GM18861 (cell line): ENCODE results near the gene ANKMY1.
A peak's percentile ranks its signal among the peaks of the same experiment; 100 is the strongest.
"Not testable (repeated sequence)": the region's sequence is repeated elsewhere in the genome, so short reads cannot be mapped to it uniquely, and the experiment has no call there.

Source experiments
- ATAC-seq: cut with Tn5 transposase; IDR thresholded peaks from one replicate; pipeline ENCODE4 v1.9.1; 2021; ENCODE audit not compliant: unreplicated experiment

Gene ANKMY1

DNA sequence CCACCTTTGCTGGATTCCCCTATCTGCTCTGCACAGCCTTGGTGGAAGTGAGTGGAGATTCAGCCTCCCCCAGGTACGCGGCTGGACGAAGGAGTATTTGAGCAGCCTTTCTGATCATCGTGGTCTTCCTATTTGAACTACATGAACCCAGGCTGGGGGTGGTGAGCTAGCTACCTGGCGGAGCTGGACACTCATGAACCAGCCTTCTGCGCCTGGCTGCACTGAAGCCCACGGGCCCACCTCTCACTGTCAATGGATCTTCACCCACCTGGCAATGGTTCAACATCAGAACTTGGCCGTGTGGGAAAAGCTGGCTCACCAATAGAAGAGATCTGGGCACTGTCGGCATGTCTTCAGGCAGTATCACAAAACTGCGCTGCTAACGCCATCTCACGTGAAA, 35.4 kb downstream of the ANKMY1 start:
- no peak for ATAC-seq

DNA sequence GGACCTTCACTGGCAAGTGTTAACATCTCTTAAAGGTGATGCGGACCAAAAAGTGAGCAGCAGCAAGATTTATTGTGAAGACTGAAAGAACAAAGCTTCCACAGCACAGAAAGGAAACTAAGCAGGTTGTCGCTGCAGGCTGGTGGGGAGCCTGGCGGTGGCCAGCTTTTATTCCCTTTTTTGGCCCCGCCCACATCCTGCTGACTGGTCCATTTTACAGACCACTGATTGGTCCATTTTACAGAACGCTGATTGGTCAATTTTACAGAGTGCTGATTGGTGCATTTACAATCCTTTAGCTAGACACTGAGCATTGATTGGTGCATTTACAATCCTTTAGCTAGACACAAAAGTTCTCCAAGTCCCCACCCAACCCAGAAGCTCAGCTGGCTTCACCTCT, 35.9 kb downstream of the ANKMY1 start:
- ATAC-seq, result not testable (repeated sequence)

DNA sequence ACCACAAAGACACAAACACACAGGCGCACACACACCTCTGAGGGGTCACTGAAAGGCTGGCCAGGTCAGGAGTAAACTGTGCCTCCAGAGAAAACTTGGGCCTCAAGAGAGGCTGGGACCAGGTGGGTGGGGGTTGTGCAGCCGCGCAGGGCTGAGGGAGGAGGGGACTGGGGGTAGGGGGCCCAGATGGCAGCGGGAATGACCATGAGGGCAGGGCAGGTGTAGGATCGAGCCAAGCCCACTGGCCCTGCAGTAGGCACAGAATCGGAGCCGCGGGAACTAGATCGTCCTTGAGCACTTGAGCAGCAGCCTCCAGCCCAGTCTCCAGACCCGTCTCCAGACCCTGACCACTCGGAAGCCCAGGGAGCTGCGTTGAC, 36.8 kb downstream of the ANKMY1 start:
- no peak for ATAC-seq

DNA sequence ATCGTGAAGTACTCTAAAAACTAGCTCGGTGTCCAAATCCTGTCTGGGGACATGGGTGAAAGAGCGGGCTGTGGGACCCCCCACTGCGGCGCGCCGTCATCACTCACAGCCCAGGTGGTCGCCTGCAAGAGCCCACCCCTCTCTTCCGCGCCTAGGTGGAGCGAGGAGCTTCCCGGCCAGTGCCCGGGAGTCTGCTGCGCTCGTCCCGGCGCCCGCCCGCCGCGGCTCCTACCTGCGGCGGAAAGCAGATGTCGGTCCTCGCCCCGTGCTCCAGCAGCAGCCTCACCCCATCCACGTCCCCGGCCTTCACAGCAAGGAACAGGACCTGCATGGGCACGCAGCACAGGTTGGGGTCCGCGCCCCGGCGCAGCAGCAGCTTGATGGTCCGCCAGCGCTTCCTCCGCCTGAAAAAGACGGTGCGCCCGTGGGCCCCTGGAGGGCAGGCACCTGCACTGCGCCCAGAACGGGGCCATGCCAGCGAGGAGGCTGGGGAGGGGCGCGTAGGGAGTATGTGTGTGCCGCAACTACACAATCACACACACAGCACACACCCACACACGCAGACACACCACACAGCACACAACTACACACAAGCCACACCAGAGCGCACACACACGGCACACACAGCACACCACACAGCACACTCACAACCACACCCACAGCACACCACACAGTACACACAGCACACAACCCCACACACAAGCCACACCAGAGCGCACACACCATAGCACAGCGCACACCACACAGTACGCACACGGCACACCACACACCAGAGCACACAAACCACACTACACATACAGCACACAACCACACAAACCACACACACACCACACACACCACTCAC, 37.4 kb downstream of the ANKMY1 start:
- no peak for ATAC-seq

DNA sequence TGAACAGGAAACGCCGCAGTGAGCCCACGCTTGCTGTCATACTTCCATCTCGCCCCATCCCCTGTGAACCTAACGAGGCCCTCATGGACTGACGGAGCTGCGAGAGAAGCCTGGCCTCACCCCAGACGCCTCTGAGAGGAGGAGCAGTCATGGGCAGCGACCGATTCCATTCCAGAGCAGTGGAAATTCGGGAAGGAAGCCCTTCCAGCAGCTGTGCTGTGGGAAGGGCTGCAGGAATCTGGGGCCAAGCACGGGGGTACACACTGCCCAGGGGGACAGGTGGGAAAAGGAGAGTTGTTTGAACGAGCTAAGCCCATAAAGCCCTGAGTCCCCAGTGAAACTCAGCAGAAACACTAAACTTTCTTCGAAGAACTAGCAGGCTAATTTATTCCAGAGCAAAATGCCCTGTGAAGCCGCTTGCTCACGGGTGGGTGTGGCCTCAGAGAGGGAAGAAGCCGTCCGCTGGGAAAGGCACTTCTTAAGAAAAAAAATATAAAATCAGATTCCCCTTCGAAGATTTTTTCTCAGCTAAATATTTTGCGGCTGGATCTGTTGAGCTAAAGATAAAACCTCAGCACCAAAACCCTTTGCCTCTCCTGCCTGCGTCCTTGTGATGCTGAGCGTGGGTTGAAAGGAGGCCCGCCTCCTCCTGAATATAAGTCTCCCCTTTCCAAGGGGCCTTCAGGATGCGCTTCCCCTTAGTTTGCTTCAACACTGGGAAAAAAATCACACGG, 38.2 kb downstream of the ANKMY1 start:
- no peak for ATAC-seq

DNA sequence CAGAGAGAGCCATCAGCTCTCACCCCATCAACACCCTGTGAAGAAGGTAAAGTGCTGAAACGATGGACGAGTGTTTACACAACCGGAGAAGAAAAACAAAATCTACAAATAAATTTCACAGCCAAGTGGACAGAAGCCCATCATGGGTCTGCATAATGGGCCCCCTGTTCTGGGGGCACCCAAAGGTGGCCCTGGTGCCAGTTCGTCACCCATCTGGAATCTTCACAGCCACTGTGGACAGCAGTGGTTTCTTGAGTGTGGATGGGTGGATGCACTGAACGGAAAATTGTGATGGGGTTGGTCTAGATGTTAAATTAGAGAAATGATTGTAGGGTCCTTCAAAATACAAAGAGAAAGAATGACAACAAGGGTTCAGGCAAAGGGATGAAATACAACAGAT, 38.8 kb downstream of the ANKMY1 start:
- ATAC-seq, result no peak

DNA sequence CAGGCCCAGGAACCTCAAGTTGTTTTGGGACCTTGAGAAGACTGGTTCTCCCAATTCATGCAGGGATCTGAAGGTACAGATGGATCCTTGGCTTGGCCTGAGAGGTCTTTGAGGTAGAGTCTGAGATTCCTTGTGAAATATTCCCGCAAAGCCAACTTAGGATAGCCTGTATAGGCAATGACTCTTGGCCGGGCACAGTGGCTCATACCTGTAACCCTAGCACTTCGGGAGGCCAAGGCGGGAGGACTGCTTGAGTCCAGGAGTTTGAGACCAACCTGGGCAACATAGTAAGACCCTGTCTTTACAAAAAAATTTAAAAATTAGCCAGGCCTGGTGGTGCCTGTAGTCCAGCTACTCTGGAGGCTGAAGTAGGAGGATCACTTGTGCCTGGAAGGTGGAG, 40.4 kb downstream of the ANKMY1 start:
- ATAC-seq, result no peak

DNA sequence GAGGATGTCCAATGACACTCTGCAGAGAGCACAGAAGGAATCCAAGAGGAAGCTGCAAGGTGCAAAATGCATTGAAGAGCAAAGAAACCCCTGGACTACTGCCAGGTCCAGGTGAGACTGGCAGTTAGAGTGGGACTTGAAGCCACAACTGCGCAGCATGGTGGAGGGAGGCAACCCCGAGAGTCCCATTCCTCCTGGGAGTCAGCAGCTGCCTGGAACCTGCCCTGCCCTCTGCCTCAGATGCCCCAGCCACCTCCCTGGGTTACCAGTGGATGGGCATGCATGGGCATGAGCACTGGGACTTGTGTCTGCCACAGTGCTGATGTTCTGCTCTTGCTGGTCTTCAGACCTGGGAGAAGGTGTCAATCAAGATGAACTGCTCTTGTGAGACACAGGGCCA, 43.2 kb downstream of the ANKMY1 start:
- no peak for ATAC-seq

DNA sequence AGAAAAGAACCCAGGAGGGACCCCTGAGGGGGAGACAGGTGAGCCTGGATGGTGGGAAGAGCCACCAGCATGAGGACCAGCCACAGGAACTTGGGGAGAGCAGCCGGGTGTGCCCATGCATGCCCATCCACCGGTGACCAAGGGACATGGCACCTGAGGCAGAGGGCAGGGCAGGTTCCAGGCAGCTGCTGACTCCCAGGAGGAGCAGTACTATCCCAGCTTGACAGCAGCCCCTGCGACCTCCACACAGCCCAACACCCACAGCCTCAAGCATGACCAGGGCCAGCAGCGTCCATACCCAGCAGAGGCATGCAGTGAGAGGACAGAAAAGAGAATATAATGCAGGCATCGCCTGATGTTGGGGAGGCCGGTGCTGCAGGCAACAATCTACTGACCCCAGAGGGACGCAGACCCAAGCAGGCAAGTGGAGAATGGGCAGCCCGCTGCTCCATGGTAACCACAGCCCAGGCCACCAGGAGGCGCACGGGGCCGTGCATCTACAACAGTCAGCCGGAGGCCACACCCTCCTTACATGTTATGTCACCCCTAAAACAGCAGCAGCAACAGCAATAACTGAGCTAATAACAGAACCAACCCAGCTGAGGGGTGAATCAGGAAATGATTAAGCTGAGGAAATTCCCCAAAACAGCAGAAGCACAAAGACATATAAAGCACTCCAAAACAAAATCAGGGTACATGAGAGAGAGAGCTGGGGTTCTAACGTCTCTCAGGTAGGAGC, 44.1 kb downstream of the ANKMY1 start:
- ATAC-seq, result peak; percentile 91

DNA sequence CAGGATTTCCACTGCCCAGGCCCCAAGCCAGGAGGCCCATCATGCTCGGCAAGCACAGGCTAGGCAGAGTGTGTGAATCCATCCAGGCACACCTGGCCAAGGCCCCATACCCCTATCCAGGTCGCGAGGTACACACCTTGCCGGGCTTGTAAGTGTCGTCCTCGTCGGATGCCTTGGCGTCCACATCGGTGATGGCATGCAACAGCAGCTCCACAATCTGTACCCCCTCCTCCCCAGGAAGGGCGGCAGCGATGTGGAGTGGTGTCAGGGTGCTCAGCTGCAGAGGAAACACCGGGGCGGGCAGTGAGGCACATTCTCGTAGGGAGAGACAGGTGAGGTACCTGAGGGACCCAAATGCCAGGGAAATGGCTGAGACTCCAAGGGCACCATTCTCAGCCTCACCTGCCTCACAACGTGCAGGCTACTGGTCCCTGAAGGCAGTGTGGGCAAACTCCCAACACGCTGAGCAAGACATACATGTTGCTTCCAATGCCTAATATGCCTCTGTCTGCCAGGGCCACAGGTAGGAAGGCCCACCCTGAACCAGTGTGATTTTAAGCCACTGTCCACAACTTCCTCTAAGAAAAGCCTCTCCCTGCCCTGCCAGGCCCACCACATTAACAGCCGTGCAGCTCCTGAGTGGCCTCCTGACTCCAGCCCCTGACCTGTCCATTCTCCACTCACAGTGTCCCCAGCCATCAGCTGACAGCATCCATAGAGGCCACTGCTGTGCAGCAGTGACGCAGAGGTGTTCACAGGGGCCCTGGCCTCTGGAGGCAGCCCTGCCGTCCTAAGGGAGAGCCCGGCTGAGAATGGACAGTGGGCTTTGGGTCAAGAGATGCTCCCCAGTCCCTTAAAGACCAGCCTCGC, 44.9 kb downstream of the ANKMY1 start:
- no peak for ATAC-seq

DNA sequence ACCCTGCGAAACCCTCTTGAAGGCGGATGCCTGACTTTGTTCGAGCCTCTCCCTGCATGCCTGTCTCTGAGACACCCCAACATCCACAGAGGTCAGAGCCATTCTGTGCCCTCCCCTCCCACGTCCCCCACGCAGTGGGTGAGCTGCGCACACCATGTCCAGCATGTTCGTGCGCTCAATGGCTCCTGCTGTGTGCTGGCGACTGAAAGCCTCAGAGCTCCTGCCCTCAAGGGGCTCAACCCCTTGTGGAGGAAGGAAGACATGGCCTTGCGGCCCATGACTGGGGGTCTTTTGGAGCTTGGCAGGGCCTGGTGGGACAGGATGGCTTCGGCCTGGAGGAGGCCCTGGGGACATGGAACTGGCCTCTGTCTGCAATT, 45.7 kb downstream of the ANKMY1 start:
- no peak for ATAC-seq

DNA sequence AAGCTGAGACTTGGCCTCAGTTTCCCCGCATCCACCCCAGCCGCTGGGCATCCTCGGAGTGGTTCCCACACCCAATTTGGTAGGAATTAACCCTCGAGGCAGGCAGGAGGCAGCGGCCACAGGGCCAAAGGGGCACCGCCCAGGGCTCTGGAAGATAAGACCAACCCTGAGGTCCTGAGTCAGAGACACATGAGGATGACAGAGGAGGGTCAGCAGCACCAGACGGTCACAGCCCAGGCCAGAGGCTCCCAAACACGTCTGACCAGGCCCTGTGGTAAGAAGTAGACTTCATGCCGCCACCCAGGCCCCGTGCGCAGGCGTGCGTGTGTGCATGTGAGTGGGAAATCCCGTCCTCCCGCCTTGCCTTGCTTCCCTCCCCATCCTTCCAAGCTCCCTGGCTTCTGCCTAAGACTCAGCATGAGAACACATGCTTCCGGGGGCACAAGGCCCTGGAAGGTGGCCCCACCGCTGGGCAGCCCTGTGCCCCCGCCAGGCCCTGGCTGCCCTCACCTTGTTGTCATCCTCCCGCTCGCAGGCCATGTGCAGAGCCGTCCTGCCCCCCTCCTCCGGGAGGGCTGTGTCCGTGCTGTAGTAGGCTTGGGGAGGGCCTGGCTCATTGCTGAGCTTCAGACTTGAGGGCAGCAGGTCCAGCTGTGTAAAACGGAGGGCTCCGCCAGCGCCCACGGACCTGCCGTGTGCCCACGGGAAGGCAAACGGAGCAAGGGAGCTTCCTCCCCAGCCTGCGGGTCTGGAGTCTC, 46.3 kb downstream of the ANKMY1 start:
- ATAC-seq, result no peak

DNA sequence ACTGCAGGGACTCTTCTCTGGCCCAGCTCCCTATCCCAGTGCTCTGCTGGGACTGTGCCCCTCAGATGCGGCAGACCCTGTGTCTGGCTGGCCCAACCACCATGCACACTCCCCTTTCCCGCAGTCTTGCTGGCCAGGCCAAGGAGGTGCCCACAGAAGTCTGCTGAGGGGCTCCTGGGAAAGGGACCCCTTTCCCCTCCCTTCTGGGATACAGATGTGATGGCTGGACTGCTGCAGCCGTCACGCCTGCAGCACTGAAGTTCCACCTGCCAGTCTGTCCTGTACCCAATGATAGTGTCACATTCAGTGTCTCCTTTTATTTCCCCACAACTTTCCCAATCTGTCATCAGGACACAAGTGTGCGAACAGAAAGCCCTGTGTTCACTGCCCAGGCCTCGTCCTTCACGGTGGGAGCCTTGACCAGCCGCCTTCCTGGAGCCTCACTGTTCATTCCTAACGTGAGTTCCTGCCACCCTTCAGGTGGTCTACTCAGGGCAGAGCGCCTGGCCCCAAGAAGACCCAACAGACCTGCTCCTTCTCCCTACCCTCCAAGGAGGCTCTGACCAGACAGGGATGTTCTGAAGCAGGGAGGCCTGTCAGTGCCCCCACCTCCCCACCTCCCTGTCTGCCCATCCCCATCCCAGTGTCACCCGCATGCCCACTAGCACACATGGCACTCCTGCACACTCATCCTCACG, 47.1 kb downstream of the ANKMY1 start:
- no peak for ATAC-seq

DNA sequence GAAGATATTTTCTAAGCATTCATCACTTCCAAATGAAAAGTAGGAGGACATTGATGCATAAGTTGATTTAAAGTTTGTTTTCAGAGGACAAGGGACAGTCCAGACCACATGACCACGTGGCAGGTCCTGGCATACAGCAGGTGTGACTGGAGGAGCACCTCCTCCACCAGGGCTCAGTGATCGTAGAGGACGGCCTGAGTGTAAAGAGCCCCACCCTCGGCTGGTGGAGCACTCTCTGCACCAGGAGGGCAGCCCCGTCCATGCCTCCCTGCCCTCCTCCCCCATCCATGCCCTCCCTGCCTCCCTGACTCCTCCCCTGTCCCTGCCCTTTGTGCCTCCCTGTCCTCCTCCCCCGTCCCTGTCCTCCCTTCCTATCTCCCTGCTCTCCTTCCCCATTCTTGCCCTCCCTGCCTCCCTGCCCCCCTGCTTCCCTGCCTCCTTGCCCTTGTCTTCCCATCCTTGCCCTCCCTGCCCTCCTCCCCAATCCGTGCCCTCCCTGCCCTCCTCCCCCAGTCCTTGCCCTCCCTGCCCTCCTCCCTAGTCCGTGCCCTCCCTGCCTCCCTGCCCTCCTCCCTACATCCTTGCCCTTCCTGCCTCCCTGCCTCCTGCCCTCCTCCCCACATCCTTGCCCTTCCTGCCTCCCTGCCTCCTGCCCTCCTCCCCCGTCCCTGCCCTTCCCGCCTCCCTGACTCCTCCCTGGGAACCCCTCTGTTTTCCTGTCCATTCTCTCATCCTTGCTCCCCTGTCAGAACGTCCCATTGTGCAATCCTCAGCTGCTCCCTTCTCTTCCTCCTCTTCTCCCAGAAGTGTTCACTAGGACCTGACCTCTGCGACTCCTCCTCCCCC, 47.9 kb downstream of the ANKMY1 start:
- no peak for ATAC-seq

DNA sequence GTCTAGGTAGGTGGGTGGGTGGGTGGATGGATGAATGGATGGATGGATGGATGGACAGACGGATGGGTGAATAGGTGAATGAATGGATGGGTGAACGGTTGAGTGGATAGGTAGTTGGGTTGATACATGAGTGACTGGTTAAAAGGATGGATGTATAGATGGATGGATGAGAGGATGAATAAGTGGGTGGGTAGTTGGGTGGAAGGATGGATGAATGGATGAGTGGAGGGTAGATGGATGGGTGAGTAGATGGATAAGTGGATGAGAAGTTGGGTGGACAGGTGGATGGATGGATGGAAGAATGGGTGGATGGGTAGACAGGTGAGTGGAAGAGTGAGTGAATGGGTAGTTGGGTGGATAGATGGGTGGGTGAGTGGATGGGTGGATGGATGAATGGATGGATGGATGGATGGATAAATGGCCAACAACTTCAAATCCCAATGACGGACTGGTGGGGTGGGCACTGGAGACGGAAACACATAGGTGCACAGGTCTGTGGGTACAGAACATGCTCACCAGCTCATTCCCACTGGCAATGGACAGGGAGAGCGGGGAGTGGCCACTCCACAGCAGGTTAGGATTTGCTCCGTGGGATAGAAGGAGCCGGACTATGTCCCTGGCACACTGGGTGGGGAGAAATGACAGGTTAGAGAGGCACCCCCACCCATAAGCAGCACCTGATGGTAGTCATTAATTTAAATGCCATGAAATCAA, 48.8 kb downstream of the ANKMY1 start:
- ATAC-seq, result no peak

DNA sequence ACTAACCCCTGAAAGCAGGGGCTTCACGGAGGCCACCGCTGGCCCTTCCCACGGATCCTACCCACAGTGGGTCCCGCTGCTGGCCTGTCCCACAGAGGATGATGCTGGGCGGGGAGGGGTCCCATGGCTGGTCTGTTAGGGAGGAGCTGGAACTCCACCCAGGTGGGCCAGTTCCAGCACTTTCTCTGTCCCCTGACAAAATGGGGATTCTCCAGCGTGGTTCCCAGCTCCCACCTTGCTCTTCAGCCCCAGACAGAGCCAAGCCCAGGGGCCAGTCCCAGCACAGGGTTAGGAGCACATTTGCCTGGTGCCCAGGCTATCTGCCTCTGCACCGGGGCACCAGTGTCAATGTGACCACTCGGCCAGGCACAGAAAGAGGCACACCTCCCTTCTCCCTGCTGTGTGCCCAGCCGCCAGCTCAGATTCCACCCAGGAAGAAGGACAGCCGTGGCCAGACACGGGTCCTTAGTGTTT, 50.0 kb downstream of the ANKMY1 start:
- ATAC-seq, result no peak

DNA sequence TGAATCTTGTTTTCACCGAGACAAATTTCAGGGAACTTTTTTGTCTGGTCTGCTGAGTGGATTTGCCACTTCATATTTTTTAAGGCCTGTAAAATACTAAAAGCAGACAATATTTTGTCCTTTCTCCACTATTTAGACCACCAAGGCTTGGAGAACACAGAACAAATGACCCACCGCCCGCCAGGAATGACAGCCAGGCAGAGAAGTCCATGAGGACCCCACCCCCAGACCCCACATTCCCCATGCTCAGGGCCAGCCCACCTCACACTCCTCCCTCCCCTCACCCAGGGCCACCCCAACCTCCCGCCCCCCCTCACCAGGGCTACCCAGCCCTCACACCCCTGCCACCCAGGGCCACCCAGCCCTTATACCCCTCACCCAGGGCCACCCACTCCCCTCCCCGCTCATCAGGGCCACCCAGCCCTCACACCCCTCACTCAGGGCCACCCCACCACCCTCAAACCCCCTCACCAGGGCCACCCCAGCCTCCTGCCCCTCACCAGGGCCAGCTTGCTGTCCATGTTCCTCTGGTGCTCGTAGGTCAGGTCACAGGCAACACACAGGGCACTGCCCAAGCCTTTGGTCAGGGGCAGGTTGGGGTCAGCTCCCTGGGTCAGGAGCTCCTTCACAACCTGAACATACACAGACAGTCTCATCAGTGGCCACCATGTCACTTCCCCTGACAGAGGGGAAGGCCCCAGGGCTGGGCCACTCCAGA, 50.6 kb downstream of the ANKMY1 start:
- no peak for ATAC-seq
